Duodenal mucosa (tissue), 2 donors: ENCODE measurements around the gene CYSLTR2.

ENCODE experiments used
- H3K27ac ChIP-seq: one replicate; pipeline ENCODE4 v1.7.0; 2013; ENCODE audit warnings: low read depth, low read length
- H3K27me3 ChIP-seq, 2 donors: one replicate each; pipeline ENCODE4 v1.7.0; 2013; ENCODE audit warnings: low read length in 2 of 2, control low read depth in 1 of 2; ENCODE audit not compliant: insufficient read depth in 2 of 2, control insufficient read depth in 1 of 2
- H3K36me3 ChIP-seq, 2 donors: one replicate each; pipeline ENCODE4 v1.7.0; 2013; ENCODE audit warnings: low read length in 2 of 2, control low read depth in 1 of 2; ENCODE audit not compliant: insufficient read depth in 2 of 2, control insufficient read depth in 1 of 2
- H3K4me1 ChIP-seq, 2 donors: one replicate each; pipeline ENCODE4 v1.7.0; 2013; ENCODE audit warnings: low read length in 2 of 2, control low read depth in 1 of 2; ENCODE audit not compliant: insufficient read depth in 2 of 2, control insufficient read depth in 1 of 2
- H3K4me3 ChIP-seq, 2 donors: one replicate each; pipeline ENCODE4 v1.7.0; 2013; ENCODE audit warnings: low read length in 2 of 2, low read depth in 1 of 2
- H3K9ac ChIP-seq, 2 donors: one replicate each; pipeline ENCODE4 v1.7.0; 2013; ENCODE audit warnings: low read length in 2 of 2, low read depth in 1 of 2
- H3K9me3 ChIP-seq, 2 donors: one replicate each; pipeline ENCODE4 v1.7.0; 2013; ENCODE audit warnings: low read length in 2 of 2, control low read depth in 1 of 2; ENCODE audit not compliant: control insufficient read depth in 1 of 2

The CYSLTR2 gene

DNA sequence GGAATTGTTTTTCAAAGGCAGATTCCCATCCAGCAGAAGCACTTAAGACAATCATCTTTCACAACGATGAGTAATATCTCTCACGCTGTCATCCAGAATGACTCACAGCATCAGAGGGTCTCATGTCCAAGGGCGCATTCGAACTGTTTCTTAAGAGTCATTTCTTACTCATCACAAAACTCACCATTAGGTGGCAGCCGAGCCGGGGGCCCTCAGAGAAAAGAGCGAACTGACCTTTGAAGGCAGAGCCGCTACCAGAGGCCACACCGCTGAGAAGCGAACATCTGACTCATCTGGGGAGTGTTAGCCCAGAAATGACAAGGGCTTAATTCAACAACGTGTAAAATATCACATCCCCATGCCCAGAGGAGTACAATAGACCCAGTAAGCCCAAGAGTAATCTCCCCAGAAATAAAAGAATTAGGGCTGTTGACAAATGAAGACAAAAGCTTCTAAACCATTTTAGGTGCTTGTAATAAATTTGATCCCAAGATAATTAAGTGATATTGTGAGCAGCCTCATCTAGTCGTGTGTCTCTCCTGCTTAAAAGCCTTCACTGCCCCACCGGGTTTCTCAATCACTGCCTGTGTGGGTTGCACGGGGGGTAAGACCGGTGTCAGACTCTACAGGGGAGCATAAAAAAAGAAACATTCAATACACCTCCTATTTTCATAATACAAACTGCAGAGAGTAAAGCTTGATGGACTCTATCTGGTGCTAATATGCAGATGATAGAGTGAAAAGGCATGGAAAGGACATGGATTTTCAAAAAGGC lies 96.2 kb downstream of the CYSLTR2 start:
- Histone ChIP-seq H3K9me3 (no peaks in the 10 kb centered on the region), H3K36me3 (no peaks in the 10 kb centered on the region), H3K4me1 (peaks cover 0 to 10% of the 10 kb centered on the region in 2 donors), H3K9ac (no peak overlapping the region), H3K27ac (no peak overlapping the region), H3K27me3 (no peaks in the 10 kb centered on the region), H3K4me3 (no peak overlapping the region)

DNA sequence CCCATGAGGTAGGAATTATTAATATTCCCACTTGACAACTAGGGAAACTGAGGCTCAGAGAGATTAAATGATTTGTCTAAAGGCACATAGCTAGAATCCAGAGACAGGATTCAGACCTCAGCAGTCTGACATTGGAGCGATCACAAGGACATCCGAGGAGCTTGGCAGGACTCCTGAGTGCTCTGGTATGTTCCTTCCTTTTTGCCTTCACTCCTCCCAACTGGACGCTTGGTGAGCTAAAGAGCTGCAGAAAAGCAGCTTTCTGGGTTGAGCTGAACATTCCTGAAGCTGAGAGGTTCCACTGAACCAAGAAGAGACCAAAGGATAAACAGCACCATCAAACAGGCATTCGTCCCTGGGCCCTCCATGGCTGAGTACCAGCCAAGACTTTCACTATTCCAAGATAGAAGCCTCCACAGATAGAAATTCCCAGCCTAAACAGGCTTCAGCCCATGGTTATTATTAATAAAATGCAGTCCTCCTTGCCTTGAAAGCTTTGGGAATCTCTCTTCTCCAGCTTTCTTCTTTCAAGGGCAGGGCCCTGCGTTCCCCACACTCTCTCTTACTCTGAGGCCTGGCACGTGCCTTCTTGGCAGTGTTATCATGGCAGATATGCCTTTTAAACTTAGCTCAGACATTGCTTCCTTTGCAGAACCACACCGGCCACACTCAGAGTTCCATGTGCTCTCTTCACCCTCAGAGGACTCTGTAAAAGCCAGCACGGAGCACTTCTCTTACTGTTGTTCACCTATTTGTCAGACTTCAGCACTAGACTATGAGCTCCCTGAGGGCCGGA lies 97.1 kb downstream of the CYSLTR2 start:
- H3K27me3 ChIP-seq, result no peaks in the 10 kb centered on the region
- H3K4me3 ChIP-seq, result no peak overlapping the region
- H3K9ac ChIP-seq, result no peak overlapping the region
- no peaks in the 10 kb centered on the region for H3K9me3 ChIP-seq
- peaks cover 0 to 10% of the 10 kb centered on the region in 2 donors for H3K4me1 ChIP-seq
- H3K36me3 ChIP-seq, result no peaks in the 10 kb centered on the region
- no peak overlapping the region for H3K27ac ChIP-seq

DNA sequence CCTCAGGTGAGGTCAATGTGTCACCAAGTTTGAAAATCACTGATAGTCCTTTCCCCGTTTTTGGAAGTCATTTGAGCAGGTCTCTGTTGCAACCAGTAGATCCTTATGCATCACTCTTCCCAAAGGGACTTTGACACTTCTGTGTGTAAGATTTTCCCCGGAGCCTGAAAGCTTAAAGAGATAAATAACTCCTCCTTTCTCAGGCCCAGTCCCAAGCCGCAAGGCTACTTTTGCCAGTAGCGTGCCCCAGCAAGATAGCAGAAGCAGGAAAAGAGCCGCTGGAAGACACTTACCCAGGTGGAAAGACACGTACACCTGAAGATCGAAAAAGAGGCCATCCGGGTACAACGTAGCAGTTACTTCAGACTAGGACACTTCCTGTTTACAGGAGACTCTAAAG lies 106.9 kb downstream of the CYSLTR2 start:
- no peak overlapping the region for H3K27ac ChIP-seq
- H3K36me3 ChIP-seq, result no peaks in the 10 kb centered on the region
- H3K9ac ChIP-seq, result no peak overlapping the region
- peaks cover 3 to 6% of the 10 kb centered on the region in 2 donors for H3K4me1 ChIP-seq
- no peak overlapping the region for H3K4me3 ChIP-seq
- no peaks in the 10 kb centered on the region for H3K27me3 ChIP-seq
- H3K9me3 ChIP-seq, result peaks cover 7 to 9% of the 10 kb centered on the region in 2 donors
